Neural progenitor cell (in vitro differentiated cells): ENCODE data around the gene EPHB1. TPM values are rescaled to one million over a fixed set of nuclear protein-coding genes. Genes with fewer than 3 reads are reported as not detected.

ENCODE experiments used
- DNase-seq: peaks from one replicate; pipeline ENCODE4 v3.0.0-alpha.2; 2016; ENCODE audit warnings: low spot score
- H2AFZ ChIP-seq: fragments of 200-600 bp; sonication (generic); replicated peaks from 2 replicates; pipeline ENCODE4 v1.6.1; 2016; ENCODE audit warnings: antibody characterized with exemption
- H3F3A ChIP-seq: fragments of 200-600 bp; sonication (generic); 2 replicates; pipeline ENCODE4 v1.6.1; 2016; ENCODE audit warnings: antibody characterized with exemption, low read depth
- H3K27ac ChIP-seq: fragments of 200-600 bp; sonication (generic); 2 replicates; pipeline ENCODE4 v1.5.1; 2016; ENCODE audit warnings: mild to moderate bottlenecking
- H3K27me3 ChIP-seq: fragments of 200-600 bp; sonication (generic); 2 replicates; pipeline ENCODE4 v1.6.1; 2016; ENCODE audit warnings: mild to moderate bottlenecking, moderate library complexity
- H3K36me3 ChIP-seq: fragments of 200-600 bp; sonication (generic); 2 replicates; pipeline ENCODE4 v1.5.1; 2016
- H3K4me1 ChIP-seq: fragments of 200-600 bp; sonication (generic); 2 replicates; pipeline ENCODE4 v1.6.1; 2016; ENCODE audit warnings: mixed run types
- H3K4me2 ChIP-seq: fragments of 200-600 bp; sonication (generic); 2 replicates; pipeline ENCODE4 v1.6.1; 2016
- H3K4me3 ChIP-seq: fragments of 200-600 bp; sonication (generic); 2 replicates; pipeline ENCODE4 v1.5.1; 2016
- H3K79me2 ChIP-seq: fragments of 200-600 bp; sonication (generic); 2 replicates; pipeline ENCODE4 v1.6.1; 2016; ENCODE audit warnings: low read depth
- H3K9ac ChIP-seq: fragments of 200-600 bp; sonication (generic); 2 replicates; pipeline ENCODE4 v1.6.1; 2016
- H3K9me3 ChIP-seq: fragments of 200-600 bp; sonication (generic); 2 replicates; pipeline ENCODE4 v1.5.1; 2016; ENCODE audit warnings: low read depth
- H4K20me1 ChIP-seq: fragments of 200-600 bp; sonication (generic); 2 replicates; pipeline ENCODE4 v1.6.1; 2016; ENCODE audit warnings: low read depth
- H3K27ac Mint-ChIP-seq: 3 replicates; pipeline ENCODE4 v1.8.0; 2021; ENCODE audit warnings: mixed read lengths
- H3K27me3 Mint-ChIP-seq: 2 replicates; pipeline ENCODE4 v1.8.0; 2022; ENCODE audit warnings: low read depth, mild to moderate bottlenecking, inconsistent platforms, moderate library complexity, mixed read lengths; ENCODE audit not compliant: insufficient read depth
- H3K36me3 Mint-ChIP-seq: 3 replicates; pipeline ENCODE4 v1.8.0; 2021; ENCODE audit warnings: mixed read lengths
- H3K4me1 Mint-ChIP-seq: 3 replicates; pipeline ENCODE4 v1.8.0; 2021; ENCODE audit warnings: mixed read lengths
- H3K4me3 Mint-ChIP-seq: 3 replicates; pipeline ENCODE4 v1.8.0; 2021; ENCODE audit warnings: mild to moderate bottlenecking, moderate library complexity, mixed read lengths
- H3K9me3 Mint-ChIP-seq: 3 replicates; pipeline ENCODE4 v1.8.0; 2020; ENCODE audit warnings: mixed read lengths
- EZH2 ChIP-seq: fragments of 200-600 bp; sonication (generic); IDR thresholded peaks from 2 replicates; pipeline ENCODE4 v1.6.1; 2017; ENCODE audit warnings: antibody characterized with exemption, mild to moderate bottlenecking, moderate library complexity
- EZH2phosphoT487 ChIP-seq: fragments of 200-600 bp; sonication (generic); IDR thresholded peaks from 2 replicates; pipeline ENCODE4 v1.6.1; 2017; ENCODE audit warnings: antibody characterized with exemption
- total RNA-seq: library from RNA; depleted of rRNA; stranded (reverse); fragments of >200 nt; gene quantifications from 2 replicates; pipeline ENCODE4 v1.2.3, GENCODE V29; 2015; ENCODE audit warnings: low replicate concordance
- TF ChIP-seq, protein P1 (sequence below): fragments of 200-600 bp; sonication (generic); IDR thresholded peaks from 2 replicates; pipeline ENCODE4 v1.5.1; 2017; ENCODE audit warnings: antibody characterized with exemption, mild to moderate bottlenecking

The EPHB1 gene
- total RNA-seq, 1 donor from 2014 or later = 9.1 TPM

DNA sequence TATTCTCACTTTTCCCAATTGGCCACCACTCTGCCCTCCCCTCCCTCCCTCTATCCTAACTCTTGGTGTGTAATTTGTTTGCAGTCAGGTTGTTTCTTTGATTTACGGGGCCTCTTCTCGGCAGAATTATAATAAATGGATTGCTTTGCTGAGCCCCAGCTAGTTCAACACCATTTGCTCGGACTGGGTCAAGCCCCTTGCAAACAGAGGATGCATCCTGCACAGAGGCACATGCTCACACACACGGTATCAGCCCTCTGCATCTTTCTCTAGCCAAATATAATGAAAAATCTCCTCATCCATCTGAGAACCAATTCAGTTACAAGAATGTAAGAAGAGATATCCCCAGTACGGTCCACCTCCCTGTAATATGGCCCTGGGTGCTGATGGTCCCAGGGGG is 97.7 kb downstream of the EPHB1 start:
- H3K27ac ChIP-seq = no peak overlapping the region
- no peaks in the 10 kb centered on the region for H3K9me3 ChIP-seq
- H3K4me1 Mint-ChIP-seq = peaks cover 10% of the 10 kb centered on the region
- peaks cover 4% of the 10 kb centered on the region for H3K27me3 Mint-ChIP-seq
- H3K9ac ChIP-seq = no peak overlapping the region
- H3K27ac Mint-ChIP-seq = no peak overlapping the region
- no peak overlapping the region for H3K4me2 ChIP-seq
- peaks cover 4% of the 10 kb centered on the region for H3K9me3 Mint-ChIP-seq
- no peak overlapping the region for H3K4me3 Mint-ChIP-seq
- H3K79me2 ChIP-seq = no peaks in the 10 kb centered on the region
- H3K4me3 ChIP-seq = no peak overlapping the region
- H3K36me3 Mint-ChIP-seq = no peaks in the 10 kb centered on the region
- H3K27me3 ChIP-seq = no peaks in the 10 kb centered on the region
- no peak for DNase-seq
- H4K20me1 ChIP-seq = peaks cover 4% of the 10 kb centered on the region
- TF ChIP-seq EZH2 (no peak), EZH2phosphoT487 (no peak)
- TF ChIP-seq, protein P1, sequence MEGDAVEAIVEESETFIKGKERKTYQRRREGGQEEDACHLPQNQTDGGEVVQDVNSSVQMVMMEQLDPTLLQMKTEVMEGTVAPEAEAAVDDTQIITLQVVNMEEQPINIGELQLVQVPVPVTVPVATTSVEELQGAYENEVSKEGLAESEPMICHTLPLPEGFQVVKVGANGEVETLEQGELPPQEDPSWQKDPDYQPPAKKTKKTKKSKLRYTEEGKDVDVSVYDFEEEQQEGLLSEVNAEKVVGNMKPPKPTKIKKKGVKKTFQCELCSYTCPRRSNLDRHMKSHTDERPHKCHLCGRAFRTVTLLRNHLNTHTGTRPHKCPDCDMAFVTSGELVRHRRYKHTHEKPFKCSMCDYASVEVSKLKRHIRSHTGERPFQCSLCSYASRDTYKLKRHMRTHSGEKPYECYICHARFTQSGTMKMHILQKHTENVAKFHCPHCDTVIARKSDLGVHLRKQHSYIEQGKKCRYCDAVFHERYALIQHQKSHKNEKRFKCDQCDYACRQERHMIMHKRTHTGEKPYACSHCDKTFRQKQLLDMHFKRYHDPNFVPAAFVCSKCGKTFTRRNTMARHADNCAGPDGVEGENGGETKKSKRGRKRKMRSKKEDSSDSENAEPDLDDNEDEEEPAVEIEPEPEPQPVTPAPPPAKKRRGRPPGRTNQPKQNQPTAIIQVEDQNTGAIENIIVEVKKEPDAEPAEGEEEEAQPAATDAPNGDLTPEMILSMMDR = no peak
- peaks cover 26% of the 10 kb centered on the region for H3K4me1 ChIP-seq
- H3F3A ChIP-seq = no peaks in the 10 kb centered on the region
- H2AFZ ChIP-seq = no peak overlapping the region
- no peaks in the 10 kb centered on the region for H3K36me3 ChIP-seq

DNA sequence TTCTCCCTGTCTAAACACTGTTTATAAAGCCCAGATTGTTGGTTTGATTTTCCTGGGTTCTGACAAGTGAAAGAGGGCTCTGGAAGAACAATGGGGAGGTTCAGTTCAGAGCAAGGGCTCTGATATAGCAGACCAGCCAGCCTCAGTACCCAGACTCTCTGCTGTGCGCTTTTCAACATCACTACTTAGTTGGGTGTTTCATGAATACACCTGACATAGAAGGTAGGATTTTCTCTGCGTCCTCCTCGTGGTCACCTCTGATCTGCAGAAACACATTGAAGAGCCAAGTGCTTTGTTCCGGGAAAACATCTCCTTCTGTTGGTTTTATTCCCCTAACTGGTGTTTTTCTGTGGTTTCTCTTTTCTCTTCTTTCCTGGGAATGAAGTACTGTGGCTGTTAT is 99.5 kb downstream of the EPHB1 start:
- no peaks in the 10 kb centered on the region for H3K36me3 ChIP-seq

DNA sequence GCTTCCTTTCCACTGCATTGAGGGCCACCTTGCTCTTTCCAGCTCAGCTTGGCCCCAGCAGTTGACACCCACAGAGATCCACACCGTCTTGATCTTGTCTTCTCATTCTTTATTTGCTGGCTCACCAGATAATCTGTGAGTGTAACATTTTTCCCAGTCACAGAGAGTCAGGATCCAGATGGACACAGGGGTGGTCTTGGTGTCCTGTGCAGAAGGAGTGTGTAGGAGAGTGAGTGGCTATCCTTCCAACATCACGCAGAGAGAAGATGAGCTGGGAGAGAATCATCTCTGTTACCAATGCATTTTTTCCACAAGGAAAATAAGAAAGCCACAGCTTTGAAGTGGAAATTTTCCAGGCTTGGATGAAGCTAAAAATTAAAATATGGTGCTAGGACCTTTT is 100.1 kb downstream of the EPHB1 start:
- Histone ChIP-seq H3K27ac (no peak overlapping the region), H3K79me2 (no peaks in the 10 kb centered on the region), H3K36me3 (no peaks in the 10 kb centered on the region), H3K9me3 (no peaks in the 10 kb centered on the region), H3K9ac (no peak overlapping the region), H2AFZ (no peak overlapping the region), H3F3A (no peaks in the 10 kb centered on the region), H3K4me2 (no peak overlapping the region), H3K27me3 (no peaks in the 10 kb centered on the region), H3K4me3 (no peak overlapping the region), H4K20me1 (peaks cover 4% of the 10 kb centered on the region), H3K4me1 (peaks cover 26% of the 10 kb centered on the region)
- H3K27me3 Mint-ChIP-seq = peaks cover 2% of the 10 kb centered on the region
- no peaks in the 10 kb centered on the region for H3K36me3 Mint-ChIP-seq
- H3K4me3 Mint-ChIP-seq = no peak overlapping the region
- no peak overlapping the region for H3K27ac Mint-ChIP-seq
- no peak for DNase-seq
- H3K4me1 Mint-ChIP-seq = peaks cover 10% of the 10 kb centered on the region
- TF ChIP-seq EZH2 = no peak
- TF ChIP-seq, protein P1 = no peak
- TF ChIP-seq EZH2phosphoT487 = no peak
- peaks cover 4% of the 10 kb centered on the region for H3K9me3 Mint-ChIP-seq

More for the DNA sequence above, 99.5 kb downstream of the EPHB1 start:
- Mint-ChIP-seq H3K27ac (no peak overlapping the region), H3K9me3 (peaks cover 4% of the 10 kb centered on the region), H3K27me3 (peaks cover 2% of the 10 kb centered on the region), H3K4me1 (peaks cover 10% of the 10 kb centered on the region), H3K36me3 (no peaks in the 10 kb centered on the region), H3K4me3 (no peak overlapping the region)
- Histone ChIP-seq H3K9ac (no peak overlapping the region), H3K27ac (no peak overlapping the region), H3F3A (no peaks in the 10 kb centered on the region), H3K27me3 (no peaks in the 10 kb centered on the region), H3K4me3 (no peak overlapping the region), H3K4me1 (peaks cover 26% of the 10 kb centered on the region), H3K9me3 (no peaks in the 10 kb centered on the region), H4K20me1 (peaks cover 4% of the 10 kb centered on the region), H3K4me2 (no peak overlapping the region), H2AFZ (no peak overlapping the region), H3K79me2 (no peaks in the 10 kb centered on the region)
- TF ChIP-seq EZH2 = no peak
- no peak for TF ChIP-seq EZH2phosphoT487
- TF ChIP-seq, protein P1 = no peak
- DNase-seq = no peak
